Activated naive CD4-positive, alpha-beta T cell treated with anti-CD3 and anti-CD28 coated beads, Interleukin-2, amount 10 ng/mL, durations not matched to agents 7 days and 5 days (primary cell): ENCODE measurements around the gene NOX5.
"Not testable (repeated sequence)": the region's sequence is repeated elsewhere in the genome, so short reads cannot be mapped to it uniquely, and the experiment has no call there.

ENCODE experiments used
- CTCF ChIA-PET: fragments of 350-600 bp; sonication (Branson Sonifier 250); formaldehyde crosslinking; loops from one replicate; lab custom pipeline; 2021; ENCODE audit warnings: antibody characterized with exemption; lab: Charles Lee
- DNase-seq: peaks from one replicate; pipeline ENCODE4 v3.0.0-alpha.2; 2020
- H3K27ac Mint-ChIP-seq: one replicate; pipeline ENCODE4 v1.8.0; 2021; ENCODE audit warnings: mild to moderate bottlenecking, moderate library complexity, mixed read lengths
- H3K27me3 Mint-ChIP-seq: one replicate; pipeline ENCODE4 v1.8.0; 2021; ENCODE audit warnings: mild to moderate bottlenecking, mixed read lengths
- H3K36me3 Mint-ChIP-seq: one replicate; pipeline ENCODE4 v1.8.0; 2021; ENCODE audit warnings: mixed read lengths
- H3K4me1 Mint-ChIP-seq: one replicate; pipeline ENCODE4 v1.8.0; 2021; ENCODE audit warnings: mixed read lengths
- H3K4me3 Mint-ChIP-seq: one replicate; pipeline ENCODE4 v1.8.0; 2021; ENCODE audit warnings: mild to moderate bottlenecking, moderate library complexity, mixed read lengths
- H3K9me3 Mint-ChIP-seq: one replicate; pipeline ENCODE4 v1.8.0; 2021; ENCODE audit warnings: mixed read lengths

The NOX5 gene, protein sequence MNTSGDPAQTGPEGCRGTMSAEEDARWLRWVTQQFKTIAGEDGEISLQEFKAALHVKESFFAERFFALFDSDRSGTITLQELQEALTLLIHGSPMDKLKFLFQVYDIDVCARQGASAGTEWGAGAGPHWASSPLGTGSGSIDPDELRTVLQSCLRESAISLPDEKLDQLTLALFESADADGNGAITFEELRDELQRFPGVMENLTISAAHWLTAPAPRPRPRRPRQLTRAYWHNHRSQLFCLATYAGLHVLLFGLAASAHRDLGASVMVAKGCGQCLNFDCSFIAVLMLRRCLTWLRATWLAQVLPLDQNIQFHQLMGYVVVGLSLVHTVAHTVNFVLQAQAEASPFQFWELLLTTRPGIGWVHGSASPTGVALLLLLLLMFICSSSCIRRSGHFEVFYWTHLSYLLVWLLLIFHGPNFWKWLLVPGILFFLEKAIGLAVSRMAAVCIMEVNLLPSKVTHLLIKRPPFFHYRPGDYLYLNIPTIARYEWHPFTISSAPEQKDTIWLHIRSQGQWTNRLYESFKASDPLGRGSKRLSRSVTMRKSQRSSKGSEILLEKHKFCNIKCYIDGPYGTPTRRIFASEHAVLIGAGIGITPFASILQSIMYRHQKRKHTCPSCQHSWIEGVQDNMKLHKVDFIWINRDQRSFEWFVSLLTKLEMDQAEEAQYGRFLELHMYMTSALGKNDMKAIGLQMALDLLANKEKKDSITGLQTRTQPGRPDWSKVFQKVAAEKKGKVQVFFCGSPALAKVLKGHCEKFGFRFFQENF

DNA sequence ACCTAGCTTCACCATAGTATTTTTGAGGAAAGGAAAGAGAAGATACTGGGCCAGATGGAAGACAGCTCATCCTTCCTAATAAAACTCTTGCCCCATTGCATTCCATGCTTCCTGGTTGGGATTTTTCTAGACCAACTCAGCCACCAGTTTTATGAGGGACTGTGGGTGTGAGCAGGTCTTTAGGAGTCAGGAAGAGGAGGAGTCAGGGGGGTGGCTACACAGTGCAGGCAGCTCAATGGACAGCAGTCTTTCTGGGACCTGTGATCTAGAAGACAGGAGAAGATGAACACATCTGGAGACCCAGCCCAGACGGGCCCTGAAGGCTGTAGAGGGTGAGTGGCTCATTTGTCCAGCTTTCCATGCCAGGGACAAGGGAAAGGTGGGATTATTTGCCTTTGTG lies at the start of gene NOX5:
Gene NOX5 (plus strand): TSS at position 242 of the 400 bp plus-strand sequence. CDS start 41 bp downstream, at position 283.
- Mint-ChIP-seq H3K27ac (no peak within 1 kb of the TSS), H3K9me3 (peaks cover 11% of the 10 kb centered on the region), H3K4me1 (no peaks in the 10 kb centered on the region), H3K27me3 (peaks cover 16% of the 10 kb centered on the region), H3K4me3 (no peak within 1 kb of the TSS), H3K36me3 (no peaks in the 10 kb centered on the region)
- DNase-seq: no peak
- CTCF ChIA-PET: no interaction called here

DNA sequence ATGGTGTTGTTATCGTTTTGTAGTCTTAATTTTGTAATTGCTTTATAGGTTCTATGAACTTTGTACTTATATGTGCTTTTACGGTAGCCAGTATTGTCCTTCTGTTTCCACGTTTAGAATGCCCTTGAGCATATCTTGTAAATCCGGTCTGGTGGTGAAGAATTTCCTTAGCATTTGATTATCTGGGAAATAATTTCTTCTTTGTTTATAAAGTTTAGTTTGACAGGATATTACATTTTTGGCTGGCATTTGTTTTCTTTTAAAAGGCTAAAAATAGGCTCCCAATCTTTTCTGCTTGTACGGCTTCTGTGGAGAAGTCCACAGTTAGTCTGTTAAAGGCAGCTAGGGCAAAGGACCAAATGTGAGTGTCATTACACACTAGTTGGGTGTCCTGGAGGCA lies 47.5 kb upstream of the NOX5 start:
- H3K4me1 Mint-ChIP-seq: no peaks in the 10 kb centered on the region
- peaks cover 5% of the 10 kb centered on the region for H3K27me3 Mint-ChIP-seq
- no peak overlapping the region for H3K27ac Mint-ChIP-seq
- peaks cover 6% of the 10 kb centered on the region for H3K9me3 Mint-ChIP-seq
- no peak overlapping the region for H3K4me3 Mint-ChIP-seq
- CTCF ChIA-PET: no interaction called here
- no peak for DNase-seq
- no peaks in the 10 kb centered on the region for H3K36me3 Mint-ChIP-seq

DNA sequence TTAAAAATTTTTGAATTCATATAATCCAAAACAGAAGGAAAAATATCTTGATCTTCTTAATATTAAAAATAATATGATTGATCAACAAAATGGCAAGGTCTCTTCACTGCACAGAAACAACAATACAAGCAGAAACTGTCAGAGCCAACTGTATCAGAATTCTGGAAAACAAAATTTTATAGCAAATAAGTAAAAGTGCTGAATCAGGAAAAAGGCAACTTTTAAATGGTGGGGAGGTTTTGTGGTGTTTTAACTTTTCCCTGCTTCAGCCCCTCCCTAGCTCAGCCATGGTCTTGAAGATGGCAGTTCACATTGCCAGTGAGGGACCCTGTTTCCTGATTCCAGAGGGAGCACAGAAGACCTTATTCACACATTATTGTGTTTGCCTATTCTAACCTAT lies 46.5 kb upstream of the NOX5 start:
- no peak for DNase-seq
- H3K27me3 Mint-ChIP-seq: peaks cover 12% of the 10 kb centered on the region
- no peak overlapping the region for H3K27ac Mint-ChIP-seq
- CTCF ChIA-PET: no interaction called here
- no peaks in the 10 kb centered on the region for H3K4me1 Mint-ChIP-seq
- H3K4me3 Mint-ChIP-seq: no peak overlapping the region
- H3K9me3 Mint-ChIP-seq: peaks cover 6% of the 10 kb centered on the region
- no peaks in the 10 kb centered on the region for H3K36me3 Mint-ChIP-seq

DNA sequence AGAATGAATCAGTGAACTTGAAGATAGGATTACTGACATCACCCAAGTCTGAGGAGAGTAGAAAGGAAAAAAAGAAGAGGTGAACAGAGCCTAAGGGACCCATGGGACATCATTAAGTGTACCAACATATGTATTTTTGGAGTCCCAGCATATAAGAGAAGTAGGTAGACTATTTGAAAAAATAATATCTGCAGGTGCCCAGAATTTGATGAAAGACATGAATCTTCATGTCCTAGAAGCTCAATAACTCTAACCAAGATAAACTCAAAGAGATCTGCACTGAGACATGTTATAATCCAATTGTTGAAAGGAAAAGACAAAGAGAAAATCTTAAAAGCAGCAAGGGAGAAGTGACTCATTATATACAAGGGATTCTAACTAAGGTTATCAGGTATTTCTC lies 45.2 kb upstream of the NOX5 start:
- H3K4me1 Mint-ChIP-seq: no peaks in the 10 kb centered on the region
- CTCF ChIA-PET: no interaction called here
- no peak overlapping the region for H3K4me3 Mint-ChIP-seq
- no peak for DNase-seq
- no peak overlapping the region for H3K27ac Mint-ChIP-seq
- no peaks in the 10 kb centered on the region for H3K36me3 Mint-ChIP-seq
- H3K9me3 Mint-ChIP-seq: peaks cover 6% of the 10 kb centered on the region
- H3K27me3 Mint-ChIP-seq: peaks cover 13% of the 10 kb centered on the region

DNA sequence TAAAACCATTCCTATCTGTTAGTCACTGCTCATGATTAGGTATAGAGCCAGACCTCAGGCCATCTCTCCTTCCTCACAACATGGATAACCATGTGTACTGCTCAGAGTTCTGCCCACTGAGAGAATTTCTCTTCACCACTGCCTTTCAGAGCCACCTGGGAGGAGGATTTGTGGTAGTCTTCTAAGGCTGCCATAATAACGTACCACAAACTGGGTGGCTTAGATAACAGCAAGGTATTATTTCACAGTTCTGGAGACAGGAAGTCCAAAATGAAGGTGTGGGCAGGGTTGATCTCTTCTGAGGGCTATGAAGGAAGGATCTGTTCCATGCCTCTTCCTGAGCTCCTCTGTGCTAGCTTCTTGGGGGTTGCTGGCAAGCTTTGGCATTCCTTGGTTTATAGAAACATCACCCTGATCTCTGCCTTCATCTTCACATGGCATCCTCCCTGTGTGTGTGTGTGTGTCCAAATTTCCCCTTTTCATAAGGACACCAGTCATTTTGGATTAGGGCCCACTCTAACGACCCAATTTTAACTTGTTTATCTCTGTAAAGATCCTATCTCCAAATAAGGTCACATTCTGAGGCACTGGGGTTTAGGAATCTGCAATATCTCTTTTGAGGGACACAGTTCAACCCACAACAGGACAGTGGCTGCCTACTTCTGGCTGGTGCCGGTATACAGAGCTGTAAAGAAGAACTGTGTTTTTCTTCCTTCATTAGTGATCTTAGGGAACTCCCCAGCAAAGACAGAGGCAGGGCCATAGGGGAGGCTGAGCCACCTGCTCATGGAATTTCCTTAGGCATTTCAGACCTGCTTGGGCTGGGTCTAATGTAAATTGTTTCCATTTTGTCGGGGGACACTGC lies 42.1 kb upstream of the NOX5 start:
- CTCF ChIA-PET: no interaction called here
- H3K27ac Mint-ChIP-seq: no peak overlapping the region
- no peaks in the 10 kb centered on the region for H3K4me1 Mint-ChIP-seq
- no peaks in the 10 kb centered on the region for H3K36me3 Mint-ChIP-seq
- H3K9me3 Mint-ChIP-seq: peaks cover 8% of the 10 kb centered on the region
- DNase-seq: no peak
- peaks cover 9% of the 10 kb centered on the region for H3K27me3 Mint-ChIP-seq
- no peak overlapping the region for H3K4me3 Mint-ChIP-seq

DNA sequence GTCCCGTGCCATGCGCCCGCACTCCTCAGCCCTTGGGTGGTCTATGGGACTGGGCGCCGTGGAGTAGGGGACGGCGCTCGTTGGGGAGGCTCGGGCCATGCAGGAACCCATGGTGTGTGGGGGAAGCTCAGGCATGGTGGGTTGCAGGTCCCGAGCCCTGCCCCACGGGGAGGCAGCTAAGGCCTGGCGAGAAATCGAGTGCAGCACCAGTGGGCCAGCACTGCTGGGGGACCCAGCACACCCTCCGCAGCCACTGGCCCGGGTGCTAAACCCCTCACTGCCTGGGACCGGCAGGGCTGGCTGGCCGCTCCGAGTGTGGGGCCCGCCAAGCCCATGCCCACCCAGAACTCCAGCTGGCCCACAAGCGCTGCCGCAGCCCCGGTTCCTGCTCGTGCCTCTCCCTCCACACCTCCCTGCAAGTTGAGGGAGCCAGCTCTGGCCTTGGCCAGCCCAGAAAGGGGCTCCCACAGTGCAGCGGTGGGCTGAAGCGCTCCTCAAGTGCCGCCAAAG lies 38.8 kb upstream of the NOX5 start:
- CTCF ChIA-PET: not testable (repeated sequence)

DNA sequence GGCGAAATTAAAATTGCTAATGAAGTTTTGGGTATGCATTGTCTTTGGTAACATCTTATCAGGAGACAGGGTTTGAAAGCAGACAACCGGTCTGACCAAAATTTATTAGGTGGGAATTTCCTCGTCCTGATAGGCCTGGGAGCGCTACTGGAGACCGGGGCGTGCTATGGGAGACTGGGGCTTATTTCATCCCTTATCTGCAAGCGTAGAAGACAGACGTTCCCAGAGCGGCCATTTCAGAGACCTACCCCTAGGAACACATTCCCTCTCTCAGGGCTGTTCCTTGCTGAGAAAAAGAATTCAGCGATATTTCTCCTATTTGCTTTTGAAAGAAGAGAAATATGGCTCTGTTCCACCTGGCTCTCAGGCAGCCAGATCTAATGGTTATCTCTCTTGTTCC lies 37.1 kb upstream of the NOX5 start:
- H3K4me3 Mint-ChIP-seq, CTCF ChIA-PET, H3K9me3 Mint-ChIP-seq, H3K36me3 Mint-ChIP-seq, DNase-seq, H3K4me1 Mint-ChIP-seq, H3K27ac Mint-ChIP-seq, H3K27me3 Mint-ChIP-seq: not testable (repeated sequence)

More for the DNA sequence above, 38.8 kb upstream of the NOX5 start:
- DNase-seq, H3K9me3 Mint-ChIP-seq, H3K36me3 Mint-ChIP-seq, H3K4me3 Mint-ChIP-seq, H3K27ac Mint-ChIP-seq, H3K27me3 Mint-ChIP-seq, H3K4me1 Mint-ChIP-seq: not testable (repeated sequence)

DNA sequence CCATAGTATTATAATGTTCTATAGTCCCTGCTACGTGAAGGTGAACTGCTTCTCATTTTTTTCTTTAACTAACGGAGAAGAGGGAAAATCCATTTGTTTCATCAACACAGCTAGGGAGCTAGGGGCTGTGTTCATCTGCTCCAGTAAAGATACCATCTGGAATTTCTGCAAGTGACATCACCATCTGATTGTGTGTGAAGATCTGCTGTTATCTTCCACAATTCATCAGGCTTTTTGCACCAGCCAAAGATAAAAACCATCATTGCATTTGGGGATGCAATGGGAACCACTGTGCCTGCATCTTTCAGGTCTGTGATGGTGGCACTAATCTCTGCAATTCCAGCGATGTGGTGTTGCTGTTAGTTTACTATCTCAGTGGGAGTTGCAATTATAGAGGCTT lies 35.5 kb upstream of the NOX5 start:
- Mint-ChIP-seq H3K36me3 (no peaks in the 10 kb centered on the region), H3K27me3 (no peaks in the 10 kb centered on the region)
- CTCF ChIA-PET: no interaction called here

DNA sequence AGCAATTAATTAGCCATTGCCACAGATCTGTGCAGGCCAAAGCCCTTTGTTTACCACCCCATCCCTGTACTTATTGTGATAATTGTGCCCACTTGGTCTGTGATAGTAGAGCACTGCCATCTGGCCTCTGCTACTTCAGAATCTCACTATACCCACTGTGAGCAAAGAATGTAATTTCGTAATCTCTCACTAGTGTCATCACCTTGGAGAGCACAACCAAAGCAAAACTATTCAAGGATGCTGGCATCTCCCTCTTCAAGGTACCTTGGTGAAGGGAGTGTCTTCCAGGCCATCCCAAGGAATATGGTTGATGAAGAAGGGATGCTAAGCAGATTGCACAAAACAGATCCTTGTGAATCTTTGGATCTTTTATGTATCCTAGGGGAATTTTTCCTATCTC lies 34.7 kb upstream of the NOX5 start:
- Mint-ChIP-seq H3K27me3 (no peaks in the 10 kb centered on the region), H3K9me3 (peaks cover 2% of the 10 kb centered on the region), H3K27ac (no peak overlapping the region), H3K4me1 (no peaks in the 10 kb centered on the region), H3K36me3 (no peaks in the 10 kb centered on the region), H3K4me3 (no peak overlapping the region)
- CTCF ChIA-PET: no interaction called here
- DNase-seq: no peak

More for the DNA sequence above, 35.5 kb upstream of the NOX5 start:
- H3K9me3 Mint-ChIP-seq: peaks cover 2% of the 10 kb centered on the region
- no peak overlapping the region for H3K4me3 Mint-ChIP-seq
- no peak overlapping the region for H3K27ac Mint-ChIP-seq
- H3K4me1 Mint-ChIP-seq: no peaks in the 10 kb centered on the region
- DNase-seq: no peak

DNA sequence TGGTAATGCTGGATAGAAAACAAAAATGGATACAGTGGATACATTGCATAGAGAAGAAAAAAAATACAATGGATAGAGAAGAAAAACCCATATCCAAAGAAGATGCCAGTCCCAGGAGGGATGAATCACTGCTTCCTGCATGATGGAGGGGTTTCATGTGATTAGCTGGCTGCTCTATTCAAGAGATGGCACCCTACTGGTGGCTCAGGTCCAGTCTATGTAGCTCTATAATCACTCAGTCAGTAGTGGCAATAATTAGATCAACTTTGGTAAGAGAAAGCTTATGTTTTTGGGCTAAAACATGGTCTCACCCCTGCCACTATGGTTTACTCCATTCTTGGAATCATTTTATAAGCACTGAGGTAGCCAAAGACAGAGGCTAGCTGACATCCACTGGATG lies 33.7 kb upstream of the NOX5 start:
- no peaks in the 10 kb centered on the region for H3K36me3 Mint-ChIP-seq
- H3K4me1 Mint-ChIP-seq: no peaks in the 10 kb centered on the region
- no peaks in the 10 kb centered on the region for H3K27me3 Mint-ChIP-seq
- H3K27ac Mint-ChIP-seq: no peak overlapping the region
- no peak for DNase-seq
- CTCF ChIA-PET: no interaction called here
- no peaks in the 10 kb centered on the region for H3K9me3 Mint-ChIP-seq
- no peak overlapping the region for H3K4me3 Mint-ChIP-seq

DNA sequence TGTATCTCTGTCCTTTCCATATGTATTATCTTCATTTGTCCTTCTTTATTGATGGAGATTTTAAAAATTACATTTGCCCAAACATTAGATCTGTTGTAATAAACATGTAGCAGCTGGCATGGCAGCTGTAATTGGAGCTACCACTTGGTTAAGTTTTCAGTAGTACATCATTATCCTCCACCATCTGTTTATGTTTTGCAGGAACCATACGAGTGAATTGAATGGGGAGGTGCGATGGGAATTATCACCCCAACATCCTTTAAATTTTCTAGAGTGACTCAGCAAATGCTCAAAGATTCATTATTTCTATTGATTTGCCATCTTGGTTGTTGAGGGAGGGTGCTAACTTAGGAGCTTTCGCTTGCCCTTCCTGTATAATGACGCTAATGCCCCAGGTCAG lies 32.6 kb upstream of the NOX5 start:
- no peak for DNase-seq
- Mint-ChIP-seq H3K27me3 (no peaks in the 10 kb centered on the region), H3K4me3 (no peak overlapping the region), H3K27ac (no peak overlapping the region), H3K9me3 (no peaks in the 10 kb centered on the region), H3K4me1 (no peaks in the 10 kb centered on the region), H3K36me3 (no peaks in the 10 kb centered on the region)
- CTCF ChIA-PET: no interaction called here

DNA sequence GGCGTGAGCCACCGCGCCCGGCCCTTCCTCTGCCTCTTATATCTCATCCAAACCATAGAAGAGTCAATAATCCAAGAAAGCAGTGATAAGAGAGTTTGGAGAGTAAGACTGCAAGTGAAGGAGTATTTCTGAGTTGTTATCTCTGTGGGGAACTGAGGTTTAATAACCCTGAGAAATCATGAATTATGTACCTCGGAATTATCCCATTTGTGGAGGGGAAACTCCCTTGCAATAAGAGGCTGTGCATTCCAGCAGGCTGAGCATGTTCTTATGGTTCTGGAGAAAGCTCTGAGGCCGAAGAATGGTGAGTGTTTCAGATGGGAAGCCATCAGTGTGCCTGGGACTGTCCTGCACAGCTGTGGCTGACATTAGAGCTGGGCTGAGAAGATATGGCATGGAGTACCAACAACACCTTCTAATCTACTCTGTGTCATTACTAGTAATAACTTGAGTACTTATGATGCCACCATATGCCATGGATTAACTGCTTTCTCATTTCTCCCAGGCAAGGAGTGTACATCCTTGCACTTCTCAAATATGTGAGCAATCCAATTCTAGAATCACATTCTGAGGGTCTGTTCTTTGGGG lies 31.4 kb upstream of the NOX5 start:
- no peaks in the 10 kb centered on the region for H3K4me1 Mint-ChIP-seq
- H3K27ac Mint-ChIP-seq: no peak overlapping the region
- H3K4me3 Mint-ChIP-seq: no peak overlapping the region
- CTCF ChIA-PET: no interaction called here
- peaks cover 8% of the 10 kb centered on the region for H3K27me3 Mint-ChIP-seq
- no peaks in the 10 kb centered on the region for H3K36me3 Mint-ChIP-seq
- no peak for DNase-seq
- no peaks in the 10 kb centered on the region for H3K9me3 Mint-ChIP-seq

DNA sequence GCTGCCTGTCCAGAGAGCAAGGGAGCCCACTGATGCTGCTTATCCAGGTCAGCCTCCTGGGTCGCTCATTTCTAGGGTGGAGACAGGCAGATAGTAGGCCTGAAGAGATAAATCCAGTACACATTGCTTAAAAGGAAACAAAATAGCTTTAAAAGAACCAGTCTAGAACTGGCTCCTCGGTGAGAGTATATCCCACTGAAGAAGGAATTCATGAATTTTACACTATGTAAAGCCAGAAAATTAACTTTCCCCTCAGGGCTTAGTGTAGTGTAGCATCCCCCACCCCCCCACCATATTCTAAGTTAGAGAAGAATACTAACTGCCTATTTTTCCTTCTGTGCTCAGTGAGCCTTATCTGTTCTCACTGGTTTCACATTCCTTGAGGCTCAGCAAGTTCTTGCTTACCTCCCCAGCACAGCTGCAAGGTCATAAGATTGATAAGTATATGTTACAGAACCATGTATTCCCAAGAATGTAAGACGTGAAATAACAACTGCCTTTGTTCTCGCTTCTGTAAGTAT lies 30.5 kb upstream of the NOX5 start:
- no peak overlapping the region for H3K27ac Mint-ChIP-seq
- DNase-seq: no peak
- CTCF ChIA-PET: no interaction called here
- H3K4me1 Mint-ChIP-seq: no peaks in the 10 kb centered on the region
- no peaks in the 10 kb centered on the region for H3K9me3 Mint-ChIP-seq
- no peak overlapping the region for H3K4me3 Mint-ChIP-seq
- H3K36me3 Mint-ChIP-seq: no peaks in the 10 kb centered on the region
- peaks cover 11% of the 10 kb centered on the region for H3K27me3 Mint-ChIP-seq

DNA sequence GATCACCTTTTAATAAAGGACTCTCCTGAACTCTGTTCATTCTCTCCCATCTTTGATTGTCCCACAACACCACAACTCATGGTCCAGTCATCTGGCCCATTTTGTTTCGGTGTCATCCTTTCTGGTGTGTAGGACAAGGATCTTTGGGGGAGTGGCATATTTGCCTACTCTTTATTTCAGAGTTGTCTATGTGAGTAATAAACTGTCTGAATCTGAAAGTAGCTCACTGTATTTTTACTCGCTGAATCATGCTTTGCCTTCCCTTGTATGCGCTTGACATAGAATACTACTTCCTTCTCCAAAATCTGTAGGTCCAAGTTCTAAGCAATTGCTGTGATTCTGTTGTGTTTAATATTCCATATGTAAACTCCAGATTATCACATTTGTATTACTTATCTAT lies 29.9 kb upstream of the NOX5 start:
- Mint-ChIP-seq H3K9me3 (no peaks in the 10 kb centered on the region), H3K4me1 (no peaks in the 10 kb centered on the region), H3K36me3 (no peaks in the 10 kb centered on the region), H3K4me3 (no peak overlapping the region), H3K27me3 (peaks cover 11% of the 10 kb centered on the region), H3K27ac (no peak overlapping the region)
- CTCF ChIA-PET: no interaction called here
- no peak for DNase-seq
